K562 (cell line): Measurements from ENCODE around the gene PPP1R16B. TPM values are rescaled to one million over a fixed set of nuclear protein-coding genes. Genes with fewer than 3 reads are reported as not detected.
"Not testable (repeated sequence)": the region's sequence is repeated elsewhere in the genome, so short reads cannot be mapped to it uniquely, and the experiment has no call there.

ENCODE experiments used
- ATAC-seq: fragments of 200-7000 bp; cut with Tn5 transposase; 3 replicates; pipeline ENCODE4 v1.9.1; 2020; ENCODE audit warnings: moderate library complexity
- BruUV-seq: library from RNA; stranded (reverse); fragments of 400-500 nt; replicated peaks from 2 replicates; lab custom pipeline; 2021; lab: Mats Ljungman, UMichigan
- CTCF ChIA-PET: fragments of 300-600 bp; formaldehyde crosslinking; extraction: SDS; loops from one replicate; lab custom pipeline; 2021; ENCODE audit warnings: low intra/inter-chr PET ratio; lab: Yijun Ruan, JAX
- POLR2A ChIA-PET: fragments of 300-600, 350-650 bp; sonication (Branson Sonifier 250); formaldehyde crosslinking; extraction: SDS; loops from one replicate; lab custom pipeline; 2021; ENCODE audit warnings: antibody characterized with exemption, inconsistent platforms; lab: Yijun Ruan, JAX
- DNase-seq, 4 experiments: peaks; one replicate each; pipeline versions ENCODE4 v3.0.0 to v3.0.0-alpha.2; 2011 to 2018; ENCODE audit warnings: low spot score in 3 of 4, mixed read lengths in 3 of 4; ENCODE audit errors: extremely low read depth in 1 of 4
- FAIRE-seq: peaks from 2 replicates; lab custom pipeline; 2011; peaks lifted over from hg19 to GRCh38; lab: Jason Lieb, UNC
- H2AFZ ChIP-seq: 2 replicates; pipeline ENCODE4 v1.6.0; 2011; ENCODE audit warnings: low read depth, low read length, control low read depth, inconsistent platforms
- H3K27ac ChIP-seq: fragments of 200-600 bp; 3 replicates; pipeline ENCODE4 v1.8.0; 2011; ENCODE audit warnings: low read depth, mild to moderate bottlenecking, control low read depth, inconsistent platforms, low read length, moderate library complexity, mixed read lengths; ENCODE audit errors: extremely low read depth
- H3K27me3 ChIP-seq, 2 experiments: fragments of 300-600 bp in 1 of 2; 2 replicates in 1 of 2; 3 replicates in 1 of 2; pipeline versions ENCODE4 v1.6.0 to v1.8.0; 2011; ENCODE audit warnings: inconsistent platforms in 2 of 2, low read length in 2 of 2, mild to moderate bottlenecking in 1 of 2, mixed read lengths in 1 of 2, moderate library complexity in 1 of 2; ENCODE audit not compliant: control insufficient read depth in 2 of 2, insufficient read depth in 2 of 2
- H3K36me3 ChIP-seq: fragments of 300-600 bp; 3 replicates; pipeline ENCODE4 v1.8.0; 2011; ENCODE audit warnings: mild to moderate bottlenecking, low read length, inconsistent platforms; ENCODE audit not compliant: control insufficient read depth, insufficient read depth
- H3K4me1 ChIP-seq, 2 experiments: fragments of 200-600 bp in 1 of 2; replicated peaks in 1 of 2; 2 replicates in 1 of 2; 3 replicates in 1 of 2; pipeline versions ENCODE4 v1.5.1 to v1.8.0; 2011; ENCODE audit warnings: inconsistent platforms in 2 of 2, low read length in 2 of 2, mild to moderate bottlenecking in 1 of 2, mixed read lengths in 1 of 2, moderate library complexity in 1 of 2; ENCODE audit not compliant: control insufficient read depth in 2 of 2, insufficient read depth in 2 of 2
- H3K4me2 ChIP-seq: 2 replicates; pipeline ENCODE4 v1.6.1; 2011; ENCODE audit warnings: low read length, control low read depth, inconsistent platforms, mixed read lengths; ENCODE audit not compliant: insufficient read depth
- H3K4me3 ChIP-seq: fragments of 200-600 bp; sonication (generic), shearing (Covaris generic); 2 replicates; pipeline ENCODE4 v1.5.1; 2016; ENCODE audit warnings: control low read depth, inconsistent platforms
- H3K79me2 ChIP-seq: fragments of 200-600 bp; 3 replicates; pipeline ENCODE4 v1.8.0; 2011; ENCODE audit warnings: low read length, inconsistent platforms; ENCODE audit not compliant: control insufficient read depth, insufficient read depth
- H3K9ac ChIP-seq, 2 experiments: 2 replicates each; pipeline versions ENCODE4 v1.6.0 to v1.6.1; 2011; ENCODE audit warnings: low read depth in 2 of 2, low read length in 2 of 2, control low read depth in 1 of 2, inconsistent platforms in 1 of 2, mild to moderate bottlenecking in 1 of 2, mixed read lengths in 1 of 2; ENCODE audit not compliant: insufficient read depth in 1 of 2
- H3K9me1 ChIP-seq: one replicate; pipeline ENCODE4 v1.6.0; 2011; ENCODE audit warnings: inconsistent platforms, mild to moderate bottlenecking, low read length, moderate library complexity; ENCODE audit not compliant: control insufficient read depth, insufficient read depth
- H3K9me3 ChIP-seq: replicated peaks from 2 replicates; pipeline ENCODE4 v1.5.1; 2011; ENCODE audit warnings: low read depth, low read length, inconsistent platforms; ENCODE audit not compliant: control insufficient read depth, insufficient read depth
- H4K20me1 ChIP-seq: replicated peaks from 2 replicates; pipeline ENCODE4 v1.6.1; 2011; ENCODE audit warnings: low read length, inconsistent platforms, mixed read lengths; ENCODE audit not compliant: control insufficient read depth, insufficient read depth
- ATF3 ChIP-seq, 2 experiments: fragments of 450-650 bp in 1 of 2; sonication (generic) in 1 of 2; formaldehyde crosslinking in 1 of 2; IDR thresholded peaks in 1 of 2; conservative IDR thresholded peaks in 1 of 2; 2 replicates each; pipeline versions ENCODE4 v1.6.1 to v1.8.1; 2016 to 2023; ENCODE audit warnings: mild to moderate bottlenecking in 2 of 2, moderate library complexity in 2 of 2, inconsistent platforms in 1 of 2, missing genetic modification reagents in 1 of 2
- CEBPG ChIP-seq, 3 experiments: fragments of 200-800 bp in 1 of 3; sonication (Bioruptor generic) in 1 of 3; sonication (generic) in 1 of 3; formaldehyde crosslinking in 1 of 3; IDR thresholded peaks in 2 of 3; conservative IDR thresholded peaks in 1 of 3; 2 replicates each; pipeline versions ENCODE4 v1.6.1 to v1.8.0; 2016 to 2022; ENCODE audit warnings: missing compliant biosample characterization in 2 of 3, missing genetic modification characterization in 2 of 3, mild to moderate bottlenecking in 1 of 3, missing genetic modification reagents in 1 of 3
- DMBX1 ChIP-seq: fragments of 250-450 bp; sonication (Bioruptor Pico); IDR thresholded peaks from 2 replicates; pipeline ENCODE4 v1.8.0; 2022; ENCODE audit warnings: inconsistent platforms, mild to moderate bottlenecking, moderate library complexity, borderline replicate concordance
- NR2C1 ChIP-seq, 2 experiments: fragments of 450-650 bp; IDR thresholded peaks; 2 replicates each; pipeline ENCODE4 v1.6.1; 2017; ENCODE audit warnings: mild to moderate bottlenecking in 2 of 2, antibody characterized with exemption in 1 of 2, inconsistent platforms in 1 of 2, missing compliant biosample characterization in 1 of 2, missing genetic modification characterization in 1 of 2
- NR4A1 ChIP-seq, 2 experiments: fragments of 250-450 bp in 1 of 2; fragments of 450-650 bp in 1 of 2; sonication (Bioruptor Pico) in 1 of 2; IDR thresholded peaks; 2 replicates each; pipeline versions ENCODE4 v1.4.0 to v1.6.1; 2016 to 2020; ENCODE audit warnings: mild to moderate bottlenecking in 2 of 2, missing compliant biosample characterization in 1 of 2, missing genetic modification characterization in 1 of 2, moderate library complexity in 1 of 2
- SMARCA5 ChIP-seq: fragments of 450-650 bp; IDR thresholded peaks from 2 replicates; pipeline ENCODE4 v1.6.1; 2016
- WGBS: fragments of 100-300 bp; shearing (Covaris generic); methylation state at CpG from one replicate; pipeline ENCODE4 v1.1.6; 2016; ENCODE audit warnings: low coverage, mixed read lengths; ENCODE audit not compliant: insufficient coverage; ENCODE audit errors: missing lambda C conversion rate; 5-methylcytosine and 5-hydroxymethylcytosine counted together
- in situ Hi-C: fragments of 300-500 bp; cut with MboI; formaldehyde crosslinking; loops from 4 replicates; pipeline ENCODE4 v1.15.0; 2018; ENCODE audit warnings: inconsistent platforms, mixed read lengths
- intact Hi-C: fragments of 100-400 bp; cut with micrococcal nuclease; formaldehyde crosslinking; loops from 2 replicates; pipeline ENCODE4 v1.14.2; 2022
- polyA plus RNA-seq, 8 experiments: library from polyadenylated mRNA; depleted of rRNA in 4 of 8; stranded (reverse) in 5 of 8; unstranded in 3 of 8; fragments of >200 nt; fragmentation: Nextera tagmentation in 2 of 8; fragmentation: Illumina TruSeq in 1 of 8; extraction: Ambion mirVana in 2 of 8; extraction: Trizol in 1 of 8; gene quantifications; 2 replicates each; pipeline versions ENCODE4 v1.2.1 to v1.2.3, GENCODE V29; 2011 to 2014; ENCODE audit warnings: inconsistent platforms in 1 of 8, missing spikeins in 1 of 8
- total RNA-seq, 7 experiments: library from RNA; depleted of rRNA in 6 of 7; stranded (reverse); fragments of >200 nt in 6 of 7; fragmentation: Illumina TruSeq in 2 of 7; extraction: Trizol in 2 of 7; gene quantifications; 2 replicates each; pipeline versions ENCODE4 v1.2.1 to v1.2.3, GENCODE V29; 2011 to 2021; ENCODE audit warnings: low replicate concordance in 1 of 7

The PPP1R16B gene
- total and polyA plus RNA-seq, 9 of the 15 experiments (the other 6 are each of a cell fraction or from before 2014, with no cell fraction given) = 1.5 to 11.5 (median 6.8) TPM

GRCh38 chr20:38859857-38860256, 54.4 kb downstream of the PPP1R16B start:
- H3K9me1 ChIP-seq; BruUV-seq; H3K27ac ChIP-seq; DNase-seq; H3K4me3 ChIP-seq; FAIRE-seq; H3K9ac ChIP-seq; ATAC-seq; H4K20me1 ChIP-seq; H3K4me2 ChIP-seq; H2AFZ ChIP-seq; H3K36me3 ChIP-seq; H3K27me3 ChIP-seq; H3K9me3 ChIP-seq; in situ Hi-C loops; H3K79me2 ChIP-seq; CTCF ChIA-PET; TF ChIP-seq NR4A1 (CRISPR knock-in tag; IDR thresholded peaks at IDR 0.05); ATF3 (CRISPR knock-in tag; conservative IDR thresholded peaks at IDR 0.05); CEBPG (tag; conservative IDR thresholded peaks at IDR 0.05 in 1 of 2, IDR thresholded peaks at IDR 0.05 in 1 of 2); NR2C1 (IDR thresholded peaks at IDR 0.05): not testable (repeated sequence)
- peaks cover 39 to 75% of the 10 kb centered on the region in 2 experiments for H3K4me1 ChIP-seq
- TF ChIP-seq NR4A1 (tag; IDR thresholded peaks at IDR 0.05) (0 out of 2 replicates have a peak, but pooled peaks have one; percentile 31), ATF3 (IDR thresholded peaks at IDR 0.05) (peak; percentile 68), CEBPG (CRISPR knock-in tag; IDR thresholded peaks at IDR 0.05) (peak; percentile 57), DMBX1 (CRISPR knock-in tag) (peak; percentile 73), SMARCA5 (0 out of 2 replicates have a peak, but pooled peaks have one; percentile 24), NR2C1 (tag; IDR thresholded peaks at IDR 0.05) (0 out of 2 replicates have a peak, but pooled peaks have one; percentile 8)
- intact Hi-C loops = loop anchor here (5.0 kb wide), 1 partner anchor 53 kb away; the partner anchor contains the start of gene PPP1R16B
- 53% methylated on average over 4 of the region's 4 CpGs for WGBS
- POLR2A ChIA-PET = interaction anchor here (0.6 to 1.6 kb wide), 2 partner anchors 19 to 67 kb away, joined by 3 to 4 read pairs; no protein-coding TSS in a partner anchor
